ENCODE results near the gene PPA1.
"Not testable (repeated sequence)": the region's sequence is repeated elsewhere in the genome, so short reads cannot be mapped to it uniquely, and the experiment has no call there.

Gene PPA1

DNA sequence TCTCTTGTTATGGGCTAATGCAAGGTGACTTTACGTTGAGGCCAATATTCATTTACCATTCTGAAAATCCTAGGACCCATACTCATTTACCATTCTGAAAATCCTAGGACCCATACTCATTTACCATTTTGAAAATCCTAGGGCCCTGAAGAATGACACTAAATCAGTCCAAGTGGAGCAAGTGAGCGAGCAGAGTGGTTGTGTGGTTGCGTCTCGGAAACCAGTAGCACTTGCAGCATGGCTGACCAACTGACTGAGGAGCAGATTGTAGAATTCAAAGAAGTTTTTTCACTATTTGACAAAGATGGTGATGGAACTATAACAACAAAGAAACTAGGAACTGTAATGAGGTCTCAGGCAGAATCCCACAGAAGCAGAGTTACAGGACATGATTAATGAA lies 69.8 kb downstream of the PPA1 start:
- DNase-seq = no peak

DNA sequence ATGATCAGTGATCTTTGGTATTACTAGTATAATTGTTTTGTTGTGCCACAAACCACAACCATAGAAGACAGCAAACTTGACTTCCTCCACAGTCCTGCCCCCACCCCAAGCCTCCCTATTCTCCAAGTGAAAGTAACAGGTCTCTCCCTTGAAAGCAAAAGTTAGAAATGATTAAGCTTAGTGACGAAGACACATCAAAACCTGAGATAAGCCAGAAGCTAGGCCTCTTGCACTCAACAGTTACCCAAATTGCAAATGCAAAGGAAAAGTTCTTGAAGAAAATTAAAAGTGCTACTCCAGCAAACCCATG lies 70.4 kb downstream of the PPA1 start:
- DNase-seq = peak; percentile 69

DNA sequence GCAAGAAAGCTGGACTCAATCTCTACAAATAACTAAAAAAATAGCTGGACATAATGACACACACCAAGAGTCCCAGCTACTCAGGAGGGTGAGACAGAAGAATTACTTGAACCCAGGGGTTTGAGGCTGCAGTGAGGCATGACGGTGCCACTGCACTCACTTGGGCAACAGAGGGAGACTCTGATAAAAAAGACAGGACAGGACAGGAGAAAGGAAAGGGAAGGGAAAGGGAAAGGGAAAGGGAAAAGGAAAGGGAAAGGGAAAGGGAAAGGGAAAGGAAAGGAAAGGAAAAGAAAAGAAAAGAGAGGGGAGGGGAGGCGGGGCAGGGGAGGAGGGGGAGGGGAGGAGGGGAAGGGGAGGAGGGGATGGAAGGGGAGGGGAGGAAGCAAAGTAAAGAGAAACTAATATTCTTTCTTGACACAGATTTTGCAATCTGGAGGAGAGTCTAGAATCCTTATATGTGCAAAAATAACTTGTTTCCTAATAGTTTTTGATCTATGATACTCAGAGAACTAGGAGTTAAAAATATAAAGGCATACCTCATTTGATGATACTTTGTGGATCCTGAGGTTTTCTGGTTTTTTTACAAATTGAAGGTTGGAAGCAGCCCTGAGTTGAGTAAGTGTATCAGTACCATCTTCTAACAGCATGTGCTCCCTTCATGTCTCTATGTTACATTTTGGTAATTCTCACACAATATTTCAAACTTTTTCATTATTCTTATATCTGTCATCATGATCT lies 70.9 kb downstream of the PPA1 start:
- peak; percentile 57 for DNase-seq

DNA sequence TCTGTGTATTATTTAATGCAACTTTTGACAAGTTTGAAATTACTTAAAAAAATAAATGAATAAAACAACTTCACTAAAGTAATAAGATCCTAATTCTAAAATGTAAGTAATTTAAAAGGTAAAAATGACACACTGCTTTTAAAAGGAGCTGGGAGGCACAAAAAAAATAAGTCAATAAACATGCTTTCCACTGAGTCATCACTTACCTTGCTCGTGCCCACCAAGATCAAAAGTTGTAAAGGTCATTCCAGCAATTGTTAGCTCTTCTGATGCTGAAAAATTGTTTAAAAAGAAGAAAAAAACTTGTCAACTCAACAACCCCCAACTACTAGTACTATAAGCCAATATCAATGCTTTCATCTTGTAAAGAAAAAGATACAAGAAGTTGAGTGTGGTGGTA lies 72.4 kb downstream of the PPA1 start:
- no peak for DNase-seq

DNA sequence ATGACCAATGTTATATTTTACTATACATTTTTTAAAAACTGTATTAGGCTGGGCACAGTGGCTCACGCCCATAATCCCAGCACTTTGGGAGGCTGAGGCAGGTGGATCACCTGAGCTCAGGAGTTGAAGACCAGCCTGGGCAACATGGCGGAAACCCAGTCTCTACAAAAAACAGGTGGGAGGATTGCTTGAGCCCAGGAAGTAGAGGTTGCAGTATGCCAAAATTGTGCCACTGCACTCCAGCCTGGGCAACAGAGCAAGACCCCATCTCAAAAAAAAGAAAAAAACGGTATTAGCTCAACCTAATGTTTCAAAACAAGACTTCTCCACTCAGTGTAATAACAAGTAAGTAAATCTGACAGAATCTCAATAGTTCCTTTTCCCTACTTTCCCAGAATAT lies 73.9 kb downstream of the PPA1 start:
- not testable (repeated sequence) for DNase-seq

- no peak for DNase-seq
Observed at GRCh38 chr10:70158113-70158512, 75.1 kb downstream of the PPA1 start.

DNA sequence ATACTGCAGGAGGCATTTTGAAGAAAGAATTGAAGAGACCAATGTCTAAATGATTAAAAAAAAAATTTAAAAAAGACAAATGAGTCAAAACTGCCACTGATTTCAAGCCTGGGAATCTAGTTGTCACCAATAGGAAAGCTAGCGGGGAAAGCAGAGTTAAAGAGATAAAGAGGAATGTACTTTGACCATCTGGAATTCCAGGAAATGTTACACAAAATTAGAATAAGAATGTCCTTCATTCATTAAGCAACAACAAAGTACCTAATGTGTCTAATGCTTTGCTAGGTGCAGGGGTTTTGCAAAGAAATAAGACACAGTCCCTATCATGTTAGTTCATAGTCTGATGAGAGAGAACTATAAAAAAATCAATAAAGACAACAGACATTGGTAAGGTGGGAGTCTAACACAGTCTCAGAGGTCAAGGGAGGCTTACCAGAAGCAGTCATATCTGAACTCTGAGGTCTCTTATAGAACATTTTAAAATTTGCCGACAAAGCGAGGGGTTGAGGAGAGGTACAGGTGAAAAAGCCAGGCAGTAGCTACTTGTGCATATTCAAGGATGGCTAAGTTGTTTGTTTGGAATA lies 77.9 kb downstream of the PPA1 start:
- DNase-seq = no peak

Measured in MV-4-11 (cell line).